Measurements from ENCODE around the gene COX7A1. TPM values are rescaled to one million over a fixed set of nuclear protein-coding genes. Genes with fewer than 3 reads are reported as not detected.

Gene COX7A1
- total RNA-seq, 2 experiments from 2014 or later, result not detected

DNA sequence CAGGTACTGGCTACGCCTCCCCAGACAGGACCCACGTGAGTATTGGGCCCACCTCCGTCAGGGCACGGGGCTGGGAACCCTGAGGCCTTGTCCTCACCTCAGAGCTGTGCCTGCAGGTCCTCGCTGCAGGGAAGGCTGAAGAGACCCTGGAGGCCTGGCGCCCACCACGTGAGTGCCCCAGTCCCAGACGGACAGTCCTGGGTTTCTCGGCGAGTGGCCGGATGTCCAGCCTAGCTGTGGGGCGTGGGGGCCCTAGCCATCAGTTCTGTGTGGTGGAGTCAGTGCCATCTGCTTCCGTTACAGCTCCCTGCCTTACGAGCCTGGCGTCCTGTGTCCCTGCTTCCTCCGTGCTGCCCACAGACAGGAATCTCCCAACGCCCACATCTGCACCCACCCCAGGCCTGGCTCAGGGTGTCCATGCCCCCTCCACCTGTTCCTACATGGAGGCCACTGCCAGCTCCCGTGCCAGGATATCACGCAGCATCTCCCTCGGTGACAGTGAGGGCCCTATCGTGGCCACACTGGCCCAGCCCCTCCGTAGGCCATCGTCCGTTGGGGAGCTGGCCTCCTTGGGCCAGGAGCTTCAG lies 49.1 kb downstream of the COX7A1 start:
- CTCF ChIA-PET, result no interaction called here
- H3K4me1 Mint-ChIP-seq, result no peaks in the 10 kb centered on the region

DNA sequence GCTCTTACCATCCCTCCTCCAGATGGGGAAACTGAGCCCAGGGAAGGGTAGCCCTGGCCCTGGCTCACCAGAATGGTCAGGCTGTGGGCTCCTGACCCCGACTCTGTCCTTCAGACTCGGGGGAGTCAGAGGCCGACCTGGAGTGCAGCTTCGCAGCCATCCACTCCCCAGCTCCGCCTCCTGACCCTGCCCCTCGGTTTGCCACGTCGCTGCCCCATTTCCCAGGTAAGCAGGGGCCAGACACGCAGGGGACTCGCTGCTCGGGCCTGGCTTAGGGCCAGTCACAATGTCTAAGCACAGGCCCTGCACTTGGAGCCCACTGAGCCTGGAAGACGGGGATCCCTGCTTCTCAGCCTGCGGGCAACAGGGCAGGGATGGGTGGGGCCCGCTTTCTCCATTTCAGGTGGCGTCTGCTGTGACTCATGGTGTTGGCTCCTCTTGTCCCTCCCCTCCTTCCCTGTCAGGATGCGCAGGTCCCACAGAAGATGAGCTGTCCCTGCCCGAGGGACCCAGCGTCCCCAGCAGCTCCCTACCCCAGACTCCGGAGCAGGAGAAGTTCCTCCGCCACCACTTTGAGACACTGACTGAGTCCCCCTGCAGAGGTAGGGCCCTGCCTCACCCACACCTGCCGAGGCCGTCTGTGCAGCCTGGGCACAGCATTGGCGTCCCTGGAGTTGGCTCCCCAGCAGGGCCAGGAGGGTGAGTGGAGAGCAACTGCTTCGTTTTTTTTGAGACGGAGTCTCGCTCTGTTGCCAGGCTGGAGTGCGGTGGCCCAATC lies 50.5 kb downstream of the COX7A1 start:
- Mint-ChIP-seq H3K27ac (no peak overlapping the region), H3K4me3 (no peak overlapping the region), H3K4me1 (no peaks in the 10 kb centered on the region), H3K9me3 (no peaks in the 10 kb centered on the region), H3K36me3 (ENCODE audit: low read depth) (peaks cover 35% of the 10 kb centered on the region), H3K27me3 (no peaks in the 10 kb centered on the region)
- no peak for DNase-seq
- POLR2A ChIA-PET, result interaction anchor here (1.1 kb wide), 1 partner anchor 13 kb away, joined by 3 read pairs; the partner anchor contains the start of gene POLR2I
- CTCF ChIA-PET, result no interaction called here

More for the DNA sequence above, 49.1 kb downstream of the COX7A1 start:
- Mint-ChIP-seq H3K9me3 (no peaks in the 10 kb centered on the region), H3K36me3 (ENCODE audit: low read depth) (peaks cover 35% of the 10 kb centered on the region), H3K27ac (no peak overlapping the region), H3K27me3 (no peaks in the 10 kb centered on the region), H3K4me3 (no peak overlapping the region)
- no peak for DNase-seq
- POLR2A ChIA-PET, result interaction anchor here (1.1 kb wide), 1 partner anchor 11 kb away, joined by 3 read pairs; the partner anchor contains the start of gene POLR2I

Other genes with a start within 250 kb of the COX7A1 start
- 100 to 1,000 TPM; 204 to 218 TPM for gene HCST, start 249.9 kb downstream of the COX7A1 start, total RNA-seq
- gene TYROBP, start 244.2 kb downstream of the COX7A1 start, total RNA-seq, result 1 to 10 TPM in 1 of 2 experiments, under 1 TPM in 1; 0.58 to 1.1 TPM
- gene LRFN3, start 216.1 kb downstream of the COX7A1 start, total RNA-seq, result 10 to 100 TPM; 13.5 to 17.0 TPM
- 10 to 100 TPM; 17.3 to 18.3 TPM for gene SDHAF1, start 157.3 kb downstream of the COX7A1 start, total RNA-seq
- 1 to 10 TPM; 1.6 to 2.5 TPM for gene SYNE4, start 143.6 kb downstream of the COX7A1 start, total RNA-seq
- 10 to 100 TPM; 44.7 to 45.4 TPM for gene ALKBH6, start 138.2 kb downstream of the COX7A1 start, total RNA-seq
- gene CLIP3, start 119.6 kb downstream of the COX7A1 start, total RNA-seq, result 1 to 10 TPM; 1.7 to 2.2 TPM
- 1 to 10 TPM; 5.7 TPM for gene THAP8, start 98.2 kb downstream of the COX7A1 start, total RNA-seq
- 10 to 100 TPM; 24.1 to 25.0 TPM for gene WDR62, start 97.5 kb downstream of the COX7A1 start, total RNA-seq
- not detected for gene OVOL3, start 41.3 kb downstream of the COX7A1 start, total RNA-seq
- gene POLR2I, start 37.6 kb downstream of the COX7A1 start, total RNA-seq, result 10 to 100 TPM; 47.3 to 57.4 TPM
- 100 to 1,000 TPM; 185 to 200 TPM for gene TBCB, start 37.0 kb downstream of the COX7A1 start, total RNA-seq
- 100 to 1,000 TPM; 520 to 539 TPM for gene CAPNS1, start 12.4 kb downstream of the COX7A1 start, total RNA-seq
- gene ZNF565, start 62.2 kb upstream of the COX7A1 start, total RNA-seq, result 1 to 10 TPM; 2.0 to 3.5 TPM
- 10 to 100 TPM; 64.6 to 68.4 TPM for gene ZNF146, start 62.7 kb upstream of the COX7A1 start, total RNA-seq
- gene ZFP14, start 226.8 kb upstream of the COX7A1 start, total RNA-seq, result 1 to 10 TPM; 5.1 to 5.4 TPM

Data from activated CD4-positive, alpha-beta memory T cell treated with anti-CD3 and anti-CD28 coated beads, Interleukin-2, amount 10 ng/mL, durations not matched to agents 7 days and 5 days (primary cell).